GM12878 (cell line): Measurements from ENCODE around the gene SNCG. TPM values are rescaled to one million over a fixed set of nuclear protein-coding genes. Genes with fewer than 3 reads are reported as not detected.
A peak's percentile ranks its signal among the peaks of the same experiment; 100 is the strongest.

Experiments
- ATAC-seq: fragments of 200-7000 bp; cut with Tn5 transposase; 3 replicates; pipeline ENCODE4 v1.9.1; 2020; ENCODE audit warnings: mild to moderate bottlenecking, moderate library complexity
- BruUV-seq: library from RNA; stranded (reverse); fragments of 400-500 nt; replicated peaks from 2 replicates; lab custom pipeline; 2021; lab: Mats Ljungman, UMichigan
- CTCF ChIA-PET: fragments of 300-600 bp; sonication (Branson Sonifier 250); formaldehyde crosslinking; extraction: SDS; loops from one replicate; lab custom pipeline; 2021; ENCODE audit warnings: inconsistent platforms; lab: Yijun Ruan, JAX
- POLR2A ChIA-PET: fragments of 350-600 bp; formaldehyde crosslinking; extraction: SDS; loops from one replicate; lab custom pipeline; 2021; ENCODE audit warnings: inconsistent platforms; lab: Charles Lee
- RAD21 ChIA-PET: fragments of 300-600 bp; sonication (Branson Sonifier 250); formaldehyde crosslinking; loops from one replicate; lab custom pipeline; 2023; ENCODE audit warnings: antibody characterized with exemption; ENCODE audit not compliant: unreplicated experiment; lab: Charles Lee
- SMC1A ChIA-PET: fragments of 300-600 bp; sonication (Branson Sonifier 250); formaldehyde crosslinking; loops from one replicate; lab custom pipeline; 2023; ENCODE audit not compliant: unreplicated experiment, uncharacterized antibody; lab: Charles Lee
- DNase-seq: peaks from one replicate; pipeline ENCODE4 v3.0.0-alpha.2; 2011; ENCODE audit warnings: low read depth, low spot score
- FAIRE-seq: peaks from 3 replicates; lab custom pipeline; 2011; peaks lifted over from hg19 to GRCh38; lab: Jason Lieb, UNC
- H2AFZ ChIP-seq: 2 replicates; pipeline ENCODE4 v1.6.0; 2011; ENCODE audit warnings: low read depth, low read length, control low read depth; ENCODE audit not compliant: control insufficient read depth
- H3K27ac ChIP-seq: 2 replicates; pipeline ENCODE4 v1.5.1; 2011; ENCODE audit warnings: control low read depth; ENCODE audit not compliant: control insufficient read depth, insufficient read depth
- H3K27me3 ChIP-seq, 2 experiments: replicated peaks in 1 of 2; 2 replicates each; pipeline versions ENCODE4 v1.6.0 to v1.6.1; 2011; ENCODE audit warnings: low read length in 1 of 2; ENCODE audit not compliant: control insufficient read depth in 2 of 2, insufficient read depth in 2 of 2
- H3K36me3 ChIP-seq, 2 experiments: 2 replicates each; pipeline ENCODE4 v1.5.1; 2011; ENCODE audit warnings: low read length in 1 of 2; ENCODE audit not compliant: control insufficient read depth in 2 of 2, insufficient read depth in 2 of 2
- H3K4me1 ChIP-seq: 2 replicates; pipeline ENCODE4 v1.6.1; 2011; ENCODE audit warnings: mild to moderate bottlenecking, low read length, moderate library complexity, mixed read lengths; ENCODE audit not compliant: control insufficient read depth, insufficient read depth
- H3K4me2 ChIP-seq: 2 replicates; pipeline ENCODE4 v1.6.0; 2011; ENCODE audit warnings: control low read depth; ENCODE audit not compliant: control insufficient read depth, insufficient read depth
- H3K4me3 ChIP-seq: fragments of 200-600 bp; sonication (generic); 2 replicates; pipeline ENCODE4 v1.5.1; 2016
- H3K79me2 ChIP-seq: 2 replicates; pipeline ENCODE4 v1.6.0; 2011; ENCODE audit warnings: low read length; ENCODE audit not compliant: control insufficient read depth, insufficient read depth
- H3K9ac ChIP-seq: 2 replicates; pipeline ENCODE4 v1.8.0; 2011; ENCODE audit warnings: low read length, control low read depth, mixed read lengths; ENCODE audit not compliant: control insufficient read depth, insufficient read depth
- H3K9me3 ChIP-seq: replicated peaks from 3 replicates; pipeline ENCODE4 v1.5.1; 2011; ENCODE audit warnings: mild to moderate bottlenecking, low read length; ENCODE audit not compliant: control insufficient read depth, insufficient read depth
- H4K20me1 ChIP-seq: 2 replicates; pipeline ENCODE4 v1.6.0; 2011; ENCODE audit not compliant: control insufficient read depth, insufficient read depth
- ATF3 ChIP-seq: IDR thresholded peaks from 2 replicates; pipeline ENCODE4 v1.6.1; 2011; ENCODE audit warnings: low read depth, mild to moderate bottlenecking, low read length, moderate library complexity, borderline replicate concordance; ENCODE audit errors: extremely low read depth
- BHLHE40 ChIP-seq, 2 experiments: fragments of 450-650 bp in 1 of 2; IDR thresholded peaks; 2 replicates each; pipeline ENCODE4 v1.6.1; 2011 to 2017; ENCODE audit warnings: low read depth in 2 of 2, borderline replicate concordance in 1 of 2, improper control_type of control experiment in 1 of 2, low read length in 1 of 2, mild to moderate bottlenecking in 1 of 2
- CREM ChIP-seq: IDR thresholded peaks from 2 replicates; pipeline ENCODE4 v1.6.1; 2014; ENCODE audit warnings: antibody characterized with exemption, low read depth
- FOXK2 ChIP-seq: fragments of 450-650 bp; IDR thresholded peaks from 2 replicates; pipeline ENCODE4 v1.6.1; 2017; ENCODE audit warnings: mild to moderate bottlenecking, moderate library complexity
- NBN ChIP-seq: fragments of 450-650 bp; IDR thresholded peaks from 2 replicates; pipeline ENCODE4 v1.6.1; 2016
- NRF1 ChIP-seq: conservative IDR thresholded peaks from 2 replicates; pipeline ENCODE4 v1.6.1; 2011; ENCODE audit warnings: mild to moderate bottlenecking, low read depth, low read length, improper control_type of control experiment
- REST ChIP-seq: IDR thresholded peaks from 2 replicates; pipeline ENCODE4 v1.6.1; 2012; ENCODE audit warnings: mild to moderate bottlenecking, low read depth, low read length
- TCF12 ChIP-seq: IDR thresholded peaks from 2 replicates; pipeline ENCODE4 v1.6.1; 2011; ENCODE audit warnings: low read depth, mild to moderate bottlenecking, low read length
- TCF3 ChIP-seq: IDR thresholded peaks from 2 replicates; pipeline ENCODE4 v1.6.1; 2012; ENCODE audit warnings: low read depth, mild to moderate bottlenecking, low read length, borderline replicate concordance; ENCODE audit not compliant: insufficient read depth
- ZBTB33 ChIP-seq: fragments of 450-650 bp; IDR thresholded peaks from 2 replicates; pipeline ENCODE4 v1.6.1; 2017; ENCODE audit warnings: mild to moderate bottlenecking
- ZBTB40 ChIP-seq: fragments of 450-650 bp; IDR thresholded peaks from 2 replicates; pipeline ENCODE4 v1.6.1; 2016; ENCODE audit warnings: mild to moderate bottlenecking, moderate library complexity, borderline replicate concordance
- WGBS: methylation state at CpG from one replicate; pipeline ENCODE4 v1.1.6; 2016; ENCODE audit warnings: low lambda C conversion rate; ENCODE audit not compliant: insufficient replicate concordance, insufficient coverage; ENCODE audit errors: missing lambda C conversion rate; 5-methylcytosine and 5-hydroxymethylcytosine counted together
- in situ Hi-C: fragments of 300-500 bp; cut with MboI; formaldehyde crosslinking; loops from 9 replicates; pipeline ENCODE4 v1.14.3; 2018; ENCODE audit warnings: mixed read lengths
- intact Hi-C: fragments of 100-400 bp; cut with micrococcal nuclease; formaldehyde crosslinking; loops from one replicate; pipeline ENCODE4 v1.14.2; 2022; ENCODE audit not compliant: unreplicated experiment
- polyA plus RNA-seq, 11 experiments: library from polyadenylated mRNA; depleted of rRNA in 4 of 11; unstranded in 6 of 11; stranded (reverse) in 5 of 11; fragments of >200 nt; fragmentation: Nextera tagmentation in 4 of 11; fragmentation: Illumina TruSeq in 1 of 11; extraction: Ambion mirVana in 4 of 11; extraction: Trizol in 1 of 11; gene quantifications; 1 replicate in 1 of 11; 2 replicates in 10 of 11; pipeline versions ENCODE4 v1.2.1 to v1.2.3, GENCODE V29; 2011 to 2016; ENCODE audit warnings: inconsistent platforms in 2 of 11, missing spikeins in 2 of 11, low read depth in 1 of 11
- total RNA-seq, 4 experiments: library from RNA; depleted of rRNA in 3 of 4; stranded (reverse); fragments of >200 nt in 3 of 4; fragmentation: Illumina TruSeq in 1 of 4; extraction: Trizol in 1 of 4; gene quantifications; 2 replicates each; pipeline versions ENCODE4 v1.2.1 to v1.2.3, GENCODE V29; 2013 to 2021

Gene SNCG
- total and polyA plus RNA-seq, 10 of the 15 experiments (the other 5 are each of a cell fraction or from before 2014, with no cell fraction given): 0.22 to 1.3 (median 0.42) TPM; not detected in 6

GRCh38 chr10:86960003-86960862 lies 1.8 kb downstream of the SNCG start:
- Histone ChIP-seq H4K20me1 (no peaks in the 10 kb centered on the region), H3K4me2 (no peak overlapping the region), H3K9ac (no peak overlapping the region), H3K9me3 (no peaks in the 10 kb centered on the region), H3K27ac (no peak overlapping the region), H3K27me3 (no peaks in the 10 kb centered on the region), H2AFZ (peak overlapping the region; percentile 55), H3K4me3 (no peak overlapping the region), H3K4me1 (peaks cover 25% of the 10 kb centered on the region), H3K79me2 (no peaks in the 10 kb centered on the region), H3K36me3 (no peaks in the 10 kb centered on the region)
- in situ Hi-C loops (no loop called here), intact Hi-C loops (no loop called here)
- DNase-seq (peak; percentile 35), ATAC-seq (peak; percentile 91), FAIRE-seq (peak; percentile 64)
- 50% methylated on average over 35 of the region's 37 CpGs for WGBS
- ChIA-PET SMC1A (interaction anchor here (1.0 kb wide), 1 partner anchor 29 kb away, joined by 3 read pairs; no protein-coding TSS in a partner anchor), POLR2A (interaction anchor here (1.0 to 1.4 kb wide), 2 partner anchors 11 to 274 kb away, joined by 3 to 5 read pairs; no protein-coding TSS in a partner anchor), CTCF (interaction anchor here (0.8 to 2.8 kb wide), 16 partner anchors 9 to 273 kb away, joined by 3 to 14 read pairs (median 4); no protein-coding TSS in a partner anchor), RAD21 (interaction anchor here (0.6 to 1.2 kb wide), 7 partner anchors 11 to 317 kb away, joined by 3 to 12 read pairs (median 4); no protein-coding TSS in a partner anchor)
- no TSS peak for BruUV-seq
- peak; percentile 36; the same call in 1 of the 2 replicates for TF ChIP-seq FOXK2
- TF ChIP-seq REST: no peak
- 0 out of 2 replicates have a peak, but pooled peaks have one; percentile 20 for TF ChIP-seq TCF3
- TF ChIP-seq NBN: peak; percentile 55; the same call in 1 of the 2 replicates
- TF ChIP-seq ZBTB40: no peak
- TF ChIP-seq CREM: no peak
- TF ChIP-seq ZBTB33: 0 out of 2 replicates have a peak, but pooled peaks have one; percentile 14
- TF ChIP-seq ATF3: no peak
- peak; percentile 90 for TF ChIP-seq TCF12
- TF ChIP-seq NRF1: no peak
- peak; percentile 91 to 96 for TF ChIP-seq BHLHE40 (IDR thresholded peaks at IDR 0.05; ENCODE audit: borderline replicate concordance in 1 of 2, low read depth in 2 of 2, low read length in 1 of 2)
